CD14-positive monocyte (primary cell): Measurements from ENCODE around the gene M6PR. TPM values are rescaled to one million over a fixed set of nuclear protein-coding genes. Genes with fewer than 3 reads are reported as not detected.

Experiments
- DNase-seq, 3 donors: peaks; one replicate each; pipeline ENCODE4 v3.0.0-alpha.2; 2011 to 2022
- H2AFZ ChIP-seq: 2 replicates; pipeline ENCODE4 v1.6.0; 2012; ENCODE audit warnings: mild to moderate bottlenecking, low read depth, low read length, inconsistent platforms; ENCODE audit not compliant: insufficient read depth, poor library complexity, severe bottlenecking
- H3K27ac ChIP-seq, 2 donors: 1 replicate in 1 of 2; 2 replicates in 1 of 2; pipeline ENCODE4 v1.5.1; 2012 to 2013; ENCODE audit warnings: low read length in 2 of 2, control low read depth in 1 of 2, inconsistent platforms in 1 of 2, low read depth in 1 of 2, mild to moderate bottlenecking in 1 of 2
- H3K27me3 ChIP-seq, 2 donors: one replicate each; pipeline versions ENCODE4 v1.6.0 to v1.6.1; 2011 to 2013; ENCODE audit warnings: low read length in 2 of 2; ENCODE audit not compliant: control insufficient read depth in 2 of 2, insufficient read depth in 2 of 2
- H3K36me3 ChIP-seq, 2 donors: replicated peaks in 1 of 2; 1 replicate in 1 of 2; 2 replicates in 1 of 2; pipeline versions ENCODE4 v1.5.1 to v1.6.1; 2012 to 2013; ENCODE audit warnings: low read length in 2 of 2, control low read depth in 1 of 2, inconsistent platforms in 1 of 2, mild to moderate bottlenecking in 1 of 2; ENCODE audit not compliant: insufficient read depth in 2 of 2, control insufficient read depth in 1 of 2
- H3K4me1 ChIP-seq, 2 donors: 1 replicate in 1 of 2; 2 replicates in 1 of 2; pipeline versions ENCODE4 v1.5.1 to v1.6.1; 2012 to 2013; ENCODE audit warnings: low read length in 2 of 2, control low read depth in 1 of 2, inconsistent platforms in 1 of 2, mild to moderate bottlenecking in 1 of 2, moderate library complexity in 1 of 2; ENCODE audit not compliant: insufficient read depth in 2 of 2, control insufficient read depth in 1 of 2
- H3K4me2 ChIP-seq: replicated peaks from 2 replicates; pipeline ENCODE3; 2012; ENCODE audit warnings: low read length, moderate library complexity, mild to moderate bottlenecking; ENCODE audit not compliant: poor library complexity, severe bottlenecking; ENCODE audit errors: extremely low read depth
- H3K4me3 ChIP-seq, 3 experiments: fragments of 200-600 bp in 1 of 3; sonication (generic) in 1 of 3; replicated peaks in 1 of 3; 1 replicate in 2 of 3; 2 replicates in 1 of 3; pipeline ENCODE4 v1.5.1; 2011 to 2013; ENCODE audit warnings: low read length in 3 of 3, mild to moderate bottlenecking in 3 of 3, control low read depth in 2 of 3, low read depth in 2 of 3, inconsistent platforms in 1 of 3, moderate library complexity in 1 of 3
- H3K79me2 ChIP-seq: 2 replicates; pipeline ENCODE4 v1.6.0; 2012; ENCODE audit warnings: mild to moderate bottlenecking, control low read depth, inconsistent platforms, low read length, moderate library complexity; ENCODE audit not compliant: insufficient read depth
- H3K9ac ChIP-seq: 2 replicates; pipeline ENCODE4 v1.6.0; 2017; ENCODE audit warnings: low read length, mild to moderate bottlenecking; ENCODE audit not compliant: insufficient read depth, poor library complexity, severe bottlenecking
- H3K9me3 ChIP-seq, 2 donors: replicated peaks in 1 of 2; 1 replicate in 1 of 2; 2 replicates in 1 of 2; pipeline versions ENCODE4 v1.5.1 to v1.6.1; 2012 to 2013; ENCODE audit warnings: low read length in 2 of 2, control low read depth in 1 of 2; ENCODE audit not compliant: control insufficient read depth in 1 of 2, insufficient read depth in 1 of 2
- H4K20me1 ChIP-seq: 2 replicates; pipeline ENCODE4 v1.6.0; 2012; ENCODE audit warnings: mild to moderate bottlenecking, low read length, control low read depth, moderate library complexity; ENCODE audit not compliant: insufficient read depth
- H3K27ac Mint-ChIP-seq, 7 donors: one replicate each; pipeline ENCODE4 v1.8.0; 2020; ENCODE audit warnings: mild to moderate bottlenecking in 7 of 7, mixed read lengths in 7 of 7, moderate library complexity in 6 of 7, inconsistent platforms in 2 of 7
- H3K27me3 Mint-ChIP-seq, 3 donors: one replicate each; pipeline ENCODE4 v1.8.0; 2021 to 2022; ENCODE audit warnings: low read depth in 3 of 3, mild to moderate bottlenecking in 3 of 3, mixed read lengths in 3 of 3, moderate library complexity in 3 of 3, inconsistent platforms in 1 of 3
- H3K36me3 Mint-ChIP-seq, 2 donors: one replicate each; pipeline ENCODE4 v1.8.0; 2020; ENCODE audit warnings: mixed read lengths in 2 of 2, inconsistent platforms in 1 of 2, mild to moderate bottlenecking in 1 of 2
- H3K4me1 Mint-ChIP-seq: one replicate; pipeline ENCODE4 v1.8.0; 2020; ENCODE audit warnings: mild to moderate bottlenecking, mixed read lengths
- H3K4me3 Mint-ChIP-seq, 2 donors: one replicate each; pipeline ENCODE4 v1.8.0; 2020; ENCODE audit warnings: mild to moderate bottlenecking in 2 of 2, mixed read lengths in 2 of 2, moderate library complexity in 1 of 2
- H3K9me3 Mint-ChIP-seq, 7 donors: one replicate each; pipeline ENCODE4 v1.8.0; 2020 to 2022; ENCODE audit warnings: mixed read lengths in 7 of 7, mild to moderate bottlenecking in 6 of 7, moderate library complexity in 6 of 7, inconsistent platforms in 2 of 7
- WGBS: methylation state at CpG from one replicate; pipeline ENCODE4 v1.1.5; 2013; ENCODE audit warnings: missing lambda C conversion rate; ENCODE audit not compliant: insufficient coverage; 5-methylcytosine and 5-hydroxymethylcytosine counted together
- intact Hi-C, 2 donors: fragments of 100-400 bp; cut with micrococcal nuclease; formaldehyde crosslinking; loops; one replicate each; pipeline versions ENCODE4 v1.15.0 to v1.15.1; 2023
- polyA plus RNA-seq, 3 donors: library from polyadenylated mRNA; depleted of rRNA in 1 of 3; unstranded in 2 of 3; stranded (reverse) in 1 of 3; fragments of 300-500 nt in 2 of 3; fragments of >200 nt in 1 of 3; fragmentation: Illumina TruSeq in 2 of 3; gene quantifications; 1 replicate in 2 of 3; 2 replicates in 1 of 3; pipeline ENCODE4 v1.2.3, GENCODE V29; 2012 to 2021
- TF ChIP-seq, protein P1 (sequence below): fragments of 200-600 bp; IDR thresholded peaks from one replicate; pipeline ENCODE4 v1.8.0; 2022; ENCODE audit warnings: antibody characterized with exemption, mild to moderate bottlenecking

Gene M6PR
- polyA plus RNA-seq, 3 donors: 158 to 285 (median 268) TPM

DNA sequence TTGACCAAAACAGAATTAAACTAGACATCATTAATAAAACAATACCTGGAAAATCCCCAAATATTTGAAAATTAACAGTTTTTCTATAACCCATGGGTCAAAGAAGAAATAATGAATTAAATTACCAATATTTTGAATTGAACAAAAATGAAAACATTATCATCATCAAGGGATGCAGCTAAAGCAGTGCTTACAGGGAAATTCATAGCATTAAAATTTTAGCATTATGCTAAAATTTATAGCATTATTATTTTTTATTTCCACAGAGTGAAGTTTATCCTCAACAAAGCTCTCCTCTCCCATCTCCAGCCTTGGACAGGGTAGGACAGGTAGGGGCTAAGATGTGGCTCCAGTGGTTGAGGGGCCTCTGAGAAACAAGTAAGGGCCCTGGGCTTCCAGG, 19.3 kb upstream of the M6PR start:
- no peak overlapping the region for H3K9ac ChIP-seq
- no peaks in the 10 kb centered on the region for H3K36me3 ChIP-seq
- intact Hi-C loops: no loop called here
- H3K27ac ChIP-seq: no peak overlapping the region
- TF ChIP-seq, protein P1, sequence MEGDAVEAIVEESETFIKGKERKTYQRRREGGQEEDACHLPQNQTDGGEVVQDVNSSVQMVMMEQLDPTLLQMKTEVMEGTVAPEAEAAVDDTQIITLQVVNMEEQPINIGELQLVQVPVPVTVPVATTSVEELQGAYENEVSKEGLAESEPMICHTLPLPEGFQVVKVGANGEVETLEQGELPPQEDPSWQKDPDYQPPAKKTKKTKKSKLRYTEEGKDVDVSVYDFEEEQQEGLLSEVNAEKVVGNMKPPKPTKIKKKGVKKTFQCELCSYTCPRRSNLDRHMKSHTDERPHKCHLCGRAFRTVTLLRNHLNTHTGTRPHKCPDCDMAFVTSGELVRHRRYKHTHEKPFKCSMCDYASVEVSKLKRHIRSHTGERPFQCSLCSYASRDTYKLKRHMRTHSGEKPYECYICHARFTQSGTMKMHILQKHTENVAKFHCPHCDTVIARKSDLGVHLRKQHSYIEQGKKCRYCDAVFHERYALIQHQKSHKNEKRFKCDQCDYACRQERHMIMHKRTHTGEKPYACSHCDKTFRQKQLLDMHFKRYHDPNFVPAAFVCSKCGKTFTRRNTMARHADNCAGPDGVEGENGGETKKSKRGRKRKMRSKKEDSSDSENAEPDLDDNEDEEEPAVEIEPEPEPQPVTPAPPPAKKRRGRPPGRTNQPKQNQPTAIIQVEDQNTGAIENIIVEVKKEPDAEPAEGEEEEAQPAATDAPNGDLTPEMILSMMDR: no peak
- H3K4me3 ChIP-seq: no peak overlapping the region
- H3K79me2 ChIP-seq: no peaks in the 10 kb centered on the region
- H3K4me1 ChIP-seq: no peaks in the 10 kb centered on the region
- no peak for DNase-seq
- no peaks in the 10 kb centered on the region for H3K27me3 ChIP-seq
- no peaks in the 10 kb centered on the region for H4K20me1 ChIP-seq
- H3K4me1 Mint-ChIP-seq: no peaks in the 10 kb centered on the region
- no peak overlapping the region for H3K4me3 Mint-ChIP-seq
- H3K36me3 Mint-ChIP-seq: no peaks in the 10 kb centered on the region
- no peak overlapping the region for H3K4me2 ChIP-seq
- peaks cover 16 to 18% of the 10 kb centered on the region in 2 donors for H3K9me3 ChIP-seq
- no peak overlapping the region for H2AFZ ChIP-seq
- H3K27ac Mint-ChIP-seq: no peak overlapping the region
- no peaks in the 10 kb centered on the region for H3K27me3 Mint-ChIP-seq
- H3K9me3 Mint-ChIP-seq: peaks cover 22 to 40% (median 28%) of the 10 kb centered on the region in 7 donors

DNA sequence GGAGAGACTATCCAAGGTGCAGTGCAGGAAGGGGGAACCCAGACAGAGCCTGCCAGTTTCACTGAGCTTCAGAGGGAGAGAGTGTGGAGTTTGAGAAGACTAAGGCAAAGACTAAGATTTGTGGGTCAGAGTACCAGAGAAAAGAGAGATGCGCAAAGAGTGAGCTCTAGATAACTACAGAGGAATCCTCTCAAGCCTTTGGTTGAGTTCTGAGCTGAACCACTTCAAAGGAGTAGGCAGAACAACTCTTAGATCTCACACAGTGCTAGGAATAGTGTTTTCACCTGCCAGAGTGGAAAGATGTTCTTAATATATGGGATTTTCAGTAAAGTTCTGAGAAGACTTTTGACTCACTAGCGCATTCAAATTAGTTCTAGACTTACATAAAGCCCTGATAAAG, 10.7 kb upstream of the M6PR start:
- Mint-ChIP-seq H3K36me3 (peaks cover 3 to 10% of the 10 kb centered on the region in 2 donors), H3K9me3 (peaks cover 11 to 25% (median 15%) of the 10 kb centered on the region in 7 donors), H3K27ac (no peak overlapping the region), H3K27me3 (no peaks in the 10 kb centered on the region), H3K4me1 (peaks cover 6% of the 10 kb centered on the region), H3K4me3 (no peak overlapping the region)
- DNase-seq: no peak
- H4K20me1 ChIP-seq: no peaks in the 10 kb centered on the region
- no peaks in the 10 kb centered on the region for H3K36me3 ChIP-seq
- H3K4me3 ChIP-seq: no peak overlapping the region
- peaks cover 9 to 10% of the 10 kb centered on the region in 2 donors for H3K4me1 ChIP-seq
- no peak overlapping the region for H3K9ac ChIP-seq
- intact Hi-C loops: no loop called here
- no peaks in the 10 kb centered on the region for H3K79me2 ChIP-seq
- WGBS: 100% methylated on average over 1 of the region's 2 CpGs
- TF ChIP-seq, protein P1: no peak
- no peak overlapping the region for H2AFZ ChIP-seq
- H3K27ac ChIP-seq: no peak overlapping the region
- peaks cover 5 to 13% of the 10 kb centered on the region in 2 donors for H3K9me3 ChIP-seq
- no peaks in the 10 kb centered on the region for H3K27me3 ChIP-seq
- H3K4me2 ChIP-seq: no peak overlapping the region
